HG03280 (cell line): ENCODE measurements around the gene POLD4.

Experiments used
- ATAC-seq: cut with Tn5 transposase; IDR thresholded peaks from one replicate; pipeline ENCODE4 v1.9.1; 2021; ENCODE audit warnings: mild to moderate bottlenecking, moderate library complexity; ENCODE audit not compliant: unreplicated experiment

POLD4 gene

DNA sequence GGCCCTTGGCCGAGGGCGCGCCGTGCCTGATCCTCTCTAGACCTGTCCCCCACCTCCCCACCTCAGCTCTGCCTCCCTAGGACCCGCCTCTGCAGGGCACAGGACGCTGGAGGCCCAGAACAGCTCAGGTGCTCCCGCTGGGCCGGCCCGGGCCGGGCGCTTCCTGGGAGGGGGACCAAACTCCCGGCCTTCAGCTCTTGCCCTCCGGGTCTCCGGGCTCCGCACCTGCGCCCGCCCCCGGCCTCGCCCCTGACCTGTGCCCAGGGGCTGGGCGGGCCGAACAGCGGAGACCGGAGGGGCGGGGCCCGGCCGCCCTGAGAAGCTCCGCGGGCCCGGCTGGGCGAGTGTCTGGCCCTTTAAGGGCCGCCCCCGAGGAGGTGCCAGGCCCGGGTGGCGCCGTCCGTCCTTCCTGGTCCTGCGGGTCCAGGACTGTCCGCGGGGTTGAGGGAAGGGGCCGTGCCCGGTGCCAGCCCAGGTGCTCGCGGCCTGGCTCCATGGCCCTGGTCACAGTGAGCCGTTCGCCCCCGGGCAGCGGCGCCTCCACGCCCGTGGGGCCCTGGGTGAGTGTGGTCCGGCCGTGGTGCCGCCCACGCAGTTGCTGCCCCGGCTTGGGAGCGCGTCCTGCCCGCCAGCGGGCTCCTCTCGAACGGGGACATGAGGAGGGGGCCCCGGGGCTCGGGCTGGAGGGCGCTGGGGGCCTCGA, 50.1 kb downstream of the POLD4 start, which contains the start of gene SSH3:
TSS of gene SSH3 (plus strand) at position 399 of the 703 bp plus-strand sequence. CDS start at position 495, 96 bp downstream.
- ATAC-seq: no peak

DNA sequence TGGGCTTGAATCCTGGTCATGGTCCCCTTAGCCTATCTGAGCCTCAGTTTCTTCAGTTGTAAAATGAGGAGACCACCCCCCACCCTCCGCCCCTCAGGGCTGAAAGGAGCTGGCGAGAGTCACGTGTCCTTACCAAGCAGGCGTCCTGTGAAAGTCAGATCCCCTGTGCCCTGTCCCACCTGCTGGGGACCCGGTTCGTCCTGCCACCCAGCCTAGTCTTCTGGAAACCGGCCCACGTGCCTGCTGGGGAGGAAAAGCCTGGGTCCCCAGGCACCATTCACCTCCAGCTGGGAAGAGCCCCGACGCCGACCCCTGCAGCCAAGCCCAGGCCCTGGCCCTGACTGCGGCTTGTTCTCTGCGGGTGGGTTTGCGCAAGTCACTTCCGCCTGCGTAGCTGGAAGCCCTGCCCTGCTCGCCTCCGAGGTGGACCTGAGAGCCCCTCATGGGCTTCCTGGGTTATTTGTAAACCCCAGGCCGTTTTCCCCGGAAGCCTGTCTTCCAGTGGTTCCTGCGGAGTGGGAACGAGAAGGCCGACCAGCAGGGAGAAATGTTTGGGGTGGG, 50.7 kb downstream of the POLD4 start:
- no peak for ATAC-seq

GRCh38 chr11:67301951-67302516, 51.3 kb downstream of the POLD4 start:
- no peak for ATAC-seq

DNA sequence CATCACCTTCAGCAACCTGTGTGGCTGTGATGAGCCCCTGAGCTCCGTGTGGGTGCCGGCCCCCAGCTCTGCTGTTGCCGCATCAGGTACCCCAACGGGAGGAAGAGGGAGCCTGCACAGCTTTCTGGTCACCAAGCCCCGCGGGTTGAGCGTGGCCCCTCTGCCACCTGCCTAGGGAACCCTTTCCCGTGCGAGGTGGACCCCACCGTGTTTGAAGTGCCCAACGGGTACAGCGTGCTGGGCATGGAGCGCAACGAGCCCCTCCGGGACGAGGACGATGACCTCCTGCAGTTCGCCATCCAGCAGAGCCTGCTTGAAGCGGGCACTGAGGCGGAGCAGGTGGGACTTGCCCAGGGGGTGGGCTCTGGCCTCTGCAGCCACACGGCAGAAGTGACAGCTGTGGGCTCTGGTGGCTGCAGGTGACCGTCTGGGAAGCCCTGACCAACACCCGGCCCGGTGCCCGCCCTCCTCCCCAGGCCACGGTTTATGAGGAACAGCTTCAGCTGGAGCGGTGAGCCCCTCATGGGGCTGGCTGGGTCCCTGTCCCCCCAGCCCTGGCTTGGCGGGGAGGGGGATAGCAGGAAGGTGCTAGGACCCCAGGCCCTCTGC, 51.9 kb downstream of the POLD4 start:
- ATAC-seq: no peak
